ENCODE data around the gene HMCN2.

GRCh38 chr9:130240410-130241197, 25.0 kb upstream of the HMCN2 start:
- no peak for TF ChIP-seq EZH2phosphoT487 (IDR thresholded peaks at IDR 0.05; ENCODE audit: insufficient read depth, low read depth)
- no peak for TF ChIP-seq EZH2 (IDR thresholded peaks at IDR 0.05; ENCODE audit: insufficient read depth, poor library complexity, severe bottlenecking)

All from GM23248 (cell line).